Cardiac fibroblast (primary cell): ENCODE data around the gene ITGAL.

Experiments
- DNase-seq, 2 donors: peaks; one replicate each; pipeline versions ENCODE4 v3.0.0 to v3.0.0-alpha.2; 2010; ENCODE audit warnings: low read depth in 2 of 2
- H3K4me3 ChIP-seq, 2 donors: replicated peaks in 1 of 2; 1 replicate in 1 of 2; 2 replicates in 1 of 2; pipeline ENCODE4 v1.5.1; 2011; ENCODE audit warnings: low read depth in 2 of 2, low read length in 2 of 2, mild to moderate bottlenecking in 2 of 2, moderate library complexity in 1 of 2
- CTCF ChIP-seq: IDR thresholded peaks from one replicate; pipeline ENCODE4 v1.5.1; 2011; ENCODE audit warnings: low read depth, mild to moderate bottlenecking, low read length, inconsistent platforms

Gene ITGAL

GRCh38 chr16:30565526-30565925, 93.0 kb downstream of the ITGAL start:
- no peak overlapping the region for H3K4me3 ChIP-seq
- TF ChIP-seq CTCF: no peak
- no peak for DNase-seq

GRCh38 chr16:30565984-30566383, 93.4 kb downstream of the ITGAL start:
- DNase-seq: no peak
- no peak for TF ChIP-seq CTCF
- H3K4me3 ChIP-seq: no peak overlapping the region

GRCh38 chr16:30566531-30566930, 94.0 kb downstream of the ITGAL start:
- DNase-seq: no peak
- no peak overlapping the region for H3K4me3 ChIP-seq
- no peak for TF ChIP-seq CTCF

- peak in 1 of 2 donors; percentile 70 for DNase-seq
- no peak for TF ChIP-seq CTCF
- no peak overlapping the region for H3K4me3 ChIP-seq
Observed at GRCh38 chr16:30567160-30567990, 94.8 kb downstream of the ITGAL start.

- DNase-seq: peak; percentile 88 to 95
- no peak for TF ChIP-seq CTCF
- H3K4me3 ChIP-seq: no peak overlapping the region
Observed at GRCh38 chr16:30567991-30568638, 95.6 kb downstream of the ITGAL start.

- no peak for TF ChIP-seq CTCF
- no peak overlapping the region for H3K4me3 ChIP-seq
Observed at GRCh38 chr16:30569281-30569680, 96.7 kb downstream of the ITGAL start.

More at GRCh38 chr16:30569281-30569680, 96.7 kb downstream of the ITGAL start:
- DNase-seq: no peak
